ENCODE measurements around the gene COPZ2. TPM values are rescaled to one million over a fixed set of nuclear protein-coding genes. Genes with fewer than 3 reads are reported as not detected.
"Not testable (repeated sequence)": the region's sequence is repeated elsewhere in the genome, so short reads cannot be mapped to it uniquely, and the experiment has no call there.

The COPZ2 gene
- total RNA-seq, 1 donor from 2014 or later = 34.4 TPM

DNA sequence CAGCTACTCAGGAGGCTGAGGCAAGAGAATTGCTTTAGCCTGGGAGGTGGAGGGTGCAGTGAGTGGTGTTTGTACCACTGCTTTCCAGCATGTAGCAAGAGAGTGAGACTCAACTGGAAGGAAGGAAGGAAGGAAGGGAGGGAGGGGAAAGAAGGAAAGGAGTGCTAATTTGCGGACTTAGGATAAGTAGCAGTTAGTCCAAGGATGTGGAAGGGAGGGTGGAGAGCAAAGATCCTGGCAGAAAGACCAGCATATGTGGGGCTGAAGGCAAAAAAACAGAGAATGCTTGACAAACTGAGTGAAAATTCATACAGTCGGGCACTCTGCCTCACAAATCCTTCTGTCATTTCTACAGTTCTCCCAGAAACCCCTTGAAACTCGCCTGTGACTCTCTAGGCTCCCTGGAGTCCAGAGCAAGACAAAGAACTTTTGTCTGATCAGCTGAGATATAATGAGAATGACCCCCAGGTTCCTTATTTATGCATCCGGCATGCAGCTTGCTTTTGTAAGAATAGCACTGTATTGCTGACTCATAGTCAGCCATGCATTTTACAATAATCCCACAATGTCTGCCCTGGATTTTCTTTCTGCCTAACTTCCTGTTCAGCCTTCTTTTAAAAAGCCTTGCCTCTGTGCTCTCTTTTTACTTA is 35.2 kb downstream of the COPZ2 start:
- Histone ChIP-seq H3K27ac (peak overlapping the region; percentile 38), H3K4me3 (no peak overlapping the region), H3K9me3 (no peaks in the 10 kb centered on the region), H3K4me1 (peaks cover 12% of the 10 kb centered on the region), H3K36me3 (no peaks in the 10 kb centered on the region), H3K27me3 (no peaks in the 10 kb centered on the region)
- DNase-seq (ENCODE audit: extremely low spot score in 2 of 2) = no peak
- intact Hi-C loops (cut with DNase I) = no loop called here
- TF ChIP-seq POLR2AphosphoS5 (IDR thresholded peaks at IDR 0.05; ENCODE audit: insufficient read depth in 1 of 2, low read depth in 1 of 2) = peak in 1 of 2 donors; percentile 68
- TF ChIP-seq POLR2A (IDR thresholded peaks at IDR 0.05) = no peak
- TF ChIP-seq, protein P1, sequence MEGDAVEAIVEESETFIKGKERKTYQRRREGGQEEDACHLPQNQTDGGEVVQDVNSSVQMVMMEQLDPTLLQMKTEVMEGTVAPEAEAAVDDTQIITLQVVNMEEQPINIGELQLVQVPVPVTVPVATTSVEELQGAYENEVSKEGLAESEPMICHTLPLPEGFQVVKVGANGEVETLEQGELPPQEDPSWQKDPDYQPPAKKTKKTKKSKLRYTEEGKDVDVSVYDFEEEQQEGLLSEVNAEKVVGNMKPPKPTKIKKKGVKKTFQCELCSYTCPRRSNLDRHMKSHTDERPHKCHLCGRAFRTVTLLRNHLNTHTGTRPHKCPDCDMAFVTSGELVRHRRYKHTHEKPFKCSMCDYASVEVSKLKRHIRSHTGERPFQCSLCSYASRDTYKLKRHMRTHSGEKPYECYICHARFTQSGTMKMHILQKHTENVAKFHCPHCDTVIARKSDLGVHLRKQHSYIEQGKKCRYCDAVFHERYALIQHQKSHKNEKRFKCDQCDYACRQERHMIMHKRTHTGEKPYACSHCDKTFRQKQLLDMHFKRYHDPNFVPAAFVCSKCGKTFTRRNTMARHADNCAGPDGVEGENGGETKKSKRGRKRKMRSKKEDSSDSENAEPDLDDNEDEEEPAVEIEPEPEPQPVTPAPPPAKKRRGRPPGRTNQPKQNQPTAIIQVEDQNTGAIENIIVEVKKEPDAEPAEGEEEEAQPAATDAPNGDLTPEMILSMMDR (IDR thresholded peaks at IDR 0.05) = no peak

DNA sequence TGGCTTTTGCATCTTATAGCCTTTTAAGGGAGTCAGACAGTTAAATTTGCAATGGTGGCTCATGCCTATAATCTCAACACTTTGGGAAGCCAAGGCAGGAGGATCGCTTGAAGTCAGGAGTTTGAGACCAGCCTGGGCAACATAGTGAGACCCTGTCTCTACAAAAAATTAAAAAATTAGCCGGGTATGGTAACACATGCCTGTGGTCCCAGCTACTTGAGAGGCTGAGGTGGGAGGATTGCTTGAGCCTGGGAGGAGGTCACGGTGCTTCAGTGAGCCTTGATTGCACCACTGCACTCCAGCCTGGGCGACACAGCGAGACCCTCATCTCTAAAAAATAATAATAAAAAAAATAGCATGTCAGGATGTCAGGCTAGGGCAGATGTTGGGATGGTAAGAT is 35.9 kb downstream of the COPZ2 start:
- H3K4me3 ChIP-seq; H3K36me3 ChIP-seq; H3K27ac ChIP-seq; intact Hi-C loops (cut with DNase I); DNase-seq (ENCODE audit: extremely low spot score in 2 of 2); H3K9me3 ChIP-seq; H3K27me3 ChIP-seq: not testable (repeated sequence)
- H3K4me1 ChIP-seq = peaks cover 12% of the 10 kb centered on the region

DNA sequence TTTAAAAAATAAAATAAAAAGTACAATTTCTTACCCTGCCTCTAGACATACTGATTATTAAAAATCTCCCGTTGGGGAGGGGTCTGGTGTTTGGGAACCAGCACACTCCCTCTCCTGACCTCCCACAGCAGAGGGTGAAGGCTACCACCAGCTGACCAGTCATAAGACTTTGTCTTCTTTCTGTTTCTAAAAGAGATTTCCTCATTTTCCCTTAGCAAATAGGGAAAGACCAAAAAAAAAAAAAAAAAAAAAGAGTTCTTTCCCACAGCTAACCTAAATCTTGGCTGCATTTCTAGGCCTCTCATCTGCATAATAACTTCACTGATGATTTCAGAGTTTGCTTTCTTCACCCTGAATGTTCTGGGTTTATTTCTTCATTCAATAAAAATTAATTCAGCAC is 36.4 kb downstream of the COPZ2 start:
- no peak overlapping the region for H3K4me3 ChIP-seq
- intact Hi-C loops (cut with DNase I) = no loop called here
- H3K27ac ChIP-seq = no peak overlapping the region
- no peaks in the 10 kb centered on the region for H3K27me3 ChIP-seq
- peaks cover 12% of the 10 kb centered on the region for H3K4me1 ChIP-seq
- DNase-seq (ENCODE audit: extremely low spot score in 2 of 2) = no peak
- H3K9me3 ChIP-seq = no peaks in the 10 kb centered on the region
- H3K36me3 ChIP-seq = no peaks in the 10 kb centered on the region
- TF ChIP-seq, protein P1 (IDR thresholded peaks at IDR 0.05) = no peak
- TF ChIP-seq POLR2A (IDR thresholded peaks at IDR 0.05) (no peak), POLR2AphosphoS5 (IDR thresholded peaks at IDR 0.05; ENCODE audit: insufficient read depth in 1 of 2, low read depth in 1 of 2) (no peak)

DNA sequence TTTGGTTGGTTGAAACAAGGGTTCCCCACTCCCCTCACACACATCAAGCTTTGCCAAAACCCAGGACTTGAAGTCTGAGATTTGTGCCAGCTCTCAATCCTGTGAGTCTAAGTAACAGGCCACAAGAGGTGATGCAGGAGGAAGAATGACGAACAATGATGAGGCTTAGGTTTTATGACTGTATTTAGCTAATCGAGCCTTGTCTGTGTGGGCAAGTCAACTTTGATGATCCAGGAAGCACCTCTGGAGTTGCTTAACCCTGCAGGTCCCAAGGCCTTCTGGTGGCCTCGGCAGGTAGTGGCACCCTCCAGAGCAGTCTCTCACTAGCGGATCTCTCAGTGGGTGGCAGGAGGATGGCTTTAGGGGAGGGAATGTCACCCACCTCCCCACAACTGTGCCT is 38.0 kb downstream of the COPZ2 start:
- Histone ChIP-seq H3K36me3 (no peaks in the 10 kb centered on the region), H3K4me1 (peaks cover 12% of the 10 kb centered on the region), H3K4me3 (no peak overlapping the region), H3K9me3 (no peaks in the 10 kb centered on the region), H3K27me3 (no peaks in the 10 kb centered on the region), H3K27ac (no peak overlapping the region)
- DNase-seq (ENCODE audit: extremely low spot score in 2 of 2) = no peak
- no peak for TF ChIP-seq POLR2A (IDR thresholded peaks at IDR 0.05)
- TF ChIP-seq POLR2AphosphoS5 (IDR thresholded peaks at IDR 0.05; ENCODE audit: insufficient read depth in 1 of 2, low read depth in 1 of 2) = no peak
- TF ChIP-seq, protein P1 (IDR thresholded peaks at IDR 0.05) = no peak
- intact Hi-C loops (cut with DNase I) = no loop called here

DNA sequence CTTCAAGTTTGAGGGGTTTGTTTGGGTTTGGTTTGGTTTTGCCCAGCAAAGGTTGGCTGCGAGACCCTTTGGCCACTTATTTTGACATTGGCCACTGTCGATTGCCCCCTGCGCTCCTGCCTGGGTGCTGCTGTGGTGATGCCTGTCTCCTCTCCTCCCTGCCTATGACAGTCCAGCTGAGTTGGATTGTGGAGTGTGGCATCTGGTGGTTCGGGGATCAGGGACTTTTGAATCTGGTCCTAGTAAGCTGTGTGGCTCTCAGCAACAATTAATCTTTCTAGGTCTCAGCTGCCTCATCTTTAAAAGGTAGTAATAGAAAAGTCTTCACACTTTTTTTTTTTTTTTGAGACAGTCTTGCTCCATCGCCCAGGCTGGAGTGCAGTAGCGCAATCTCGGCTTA is 39.6 kb downstream of the COPZ2 start:
- Histone ChIP-seq H3K27me3 (no peaks in the 10 kb centered on the region), H3K4me1 (peaks cover 10% of the 10 kb centered on the region), H3K36me3 (no peaks in the 10 kb centered on the region), H3K4me3 (no peak overlapping the region), H3K27ac (no peak overlapping the region), H3K9me3 (no peaks in the 10 kb centered on the region)
- TF ChIP-seq POLR2AphosphoS5 (IDR thresholded peaks at IDR 0.05; ENCODE audit: insufficient read depth in 1 of 2, low read depth in 1 of 2) = no peak
- TF ChIP-seq, protein P1 (IDR thresholded peaks at IDR 0.05) = no peak
- TF ChIP-seq POLR2A (IDR thresholded peaks at IDR 0.05) = no peak
- no peak for DNase-seq (ENCODE audit: extremely low spot score in 2 of 2)
- intact Hi-C loops (cut with DNase I) = no loop called here
